Spinal cord (tissue), 10 donors: ENCODE measurements around the gene RBM44. TPM values are rescaled to one million over a fixed set of nuclear protein-coding genes. Genes with fewer than 3 reads are reported as not detected.
"Not testable (repeated sequence)": the region's sequence is repeated elsewhere in the genome, so short reads cannot be mapped to it uniquely, and the experiment has no call there.

Experiments used
- DNase-seq, 6 donors: peaks; one replicate each; pipeline versions ENCODE4 v3.0.0 to v3.0.0-alpha.2; 2013 to 2015; ENCODE audit warnings: low spot score in 6 of 6, low read depth in 4 of 6
- H3K27ac ChIP-seq: one replicate; pipeline ENCODE4 v1.5.1; 2013; ENCODE audit warnings: low read depth, low read length, control low read depth
- H3K27me3 ChIP-seq: one replicate; pipeline ENCODE4 v1.6.1; 2013; ENCODE audit warnings: low read length; ENCODE audit not compliant: control insufficient read depth, insufficient read depth
- H3K36me3 ChIP-seq: one replicate; pipeline ENCODE4 v1.6.1; 2013; ENCODE audit warnings: low read length; ENCODE audit not compliant: control insufficient read depth, insufficient read depth
- H3K4me1 ChIP-seq: one replicate; pipeline ENCODE4 v1.6.1; 2013; ENCODE audit warnings: low read length; ENCODE audit not compliant: control insufficient read depth, insufficient read depth
- H3K4me3 ChIP-seq: one replicate; pipeline ENCODE4 v1.5.1; 2013; ENCODE audit warnings: low read depth, low read length, control low read depth
- H3K9me3 ChIP-seq: one replicate; pipeline ENCODE4 v1.6.1; 2013; ENCODE audit warnings: low read length; ENCODE audit not compliant: control insufficient read depth, insufficient read depth
- WGBS: methylation state at CpG from one replicate; pipeline ENCODE4 v1.1.5; 2013; ENCODE audit warnings: missing lambda C conversion rate; ENCODE audit not compliant: insufficient coverage; 5-methylcytosine and 5-hydroxymethylcytosine counted together
- long read RNA-seq, 4 donors: transcript quantifications; one replicate each; lab custom pipeline, GENCODE V29; 2026
- polyA plus RNA-seq, 2 donors: library from polyadenylated mRNA; unstranded; fragments of 120-200 nt; gene quantifications; one replicate each; pipeline ENCODE4 v1.2.1, GENCODE V29; 2013; ENCODE audit not compliant: insufficient read length in 2 of 2
- total RNA-seq, 2 donors: library from RNA; depleted of rRNA in 1 of 2; stranded (reverse); fragments of 120-200 nt in 1 of 2; fragments of >200 nt in 1 of 2; gene quantifications; one replicate each; pipeline versions ENCODE4 v1.2.3 to v1.2.4, GENCODE V29; 2013 to 2014
- donor health status: healthy.

RBM44 gene
- total RNA-seq (1 to 10 TPM; 1.1 to 1.5 TPM), polyA plus RNA-seq (under 1 TPM; 0.59 to 0.65 TPM)
- long read RNA-seq, donor 1, result 0 reads
- long read RNA-seq, donor 2, result 0 reads
- long read RNA-seq, donor 3, result 0 reads
- long read RNA-seq, donor 4, result 0 reads

DNA sequence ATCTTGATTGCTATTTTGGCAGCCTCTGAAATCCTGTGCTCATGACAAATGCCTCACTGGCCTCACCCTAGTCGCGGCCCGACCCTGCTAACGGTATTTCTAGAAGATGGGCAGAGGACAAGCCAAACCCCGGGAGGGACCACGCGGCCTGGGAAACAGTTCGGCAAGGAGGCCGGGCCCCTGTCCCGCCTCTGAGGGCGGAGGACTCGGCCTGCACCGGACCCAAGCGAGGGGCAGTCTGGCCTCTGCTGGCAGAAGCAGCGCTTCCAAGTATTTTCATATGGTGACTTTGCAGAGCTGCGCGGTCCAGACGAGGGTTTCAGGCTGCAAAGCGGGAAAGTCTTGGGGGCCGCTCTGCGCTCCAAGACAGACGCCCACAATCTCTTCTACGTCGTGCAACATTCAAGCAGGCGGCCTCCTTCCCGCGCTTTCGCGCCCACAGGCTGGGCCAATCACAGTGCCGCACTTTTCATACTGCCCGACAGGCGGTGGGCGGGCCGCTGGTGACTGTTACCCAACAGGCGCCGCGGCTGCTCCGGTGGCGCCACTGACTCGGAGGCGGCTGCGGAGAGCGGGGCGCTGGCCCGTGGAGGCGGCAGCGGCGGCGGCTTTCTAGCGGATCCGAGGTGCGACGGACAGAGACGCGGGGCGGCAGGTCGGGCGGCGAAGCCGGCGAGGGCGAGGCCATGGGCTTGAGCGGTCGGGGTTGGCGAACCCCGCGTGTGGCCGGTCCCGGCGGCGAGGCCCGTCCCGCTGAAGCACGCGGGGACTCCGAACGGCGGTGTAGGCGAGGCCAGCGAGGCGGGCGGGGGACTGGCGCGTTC, at the start of gene RBM44:
Gene RBM44, plus strand, starts transcription at position 544 of the 824 bp plus-strand sequence. CDS start 14,831 bp downstream, outside the sequence.
- Histone ChIP-seq H3K36me3 (peaks cover 4% of the 10 kb centered on the region), H3K9me3 (no peaks in the 10 kb centered on the region), H3K4me1 (no peaks in the 10 kb centered on the region), H3K4me3 (no peak within 1 kb of the TSS), H3K27me3 (no peaks in the 10 kb centered on the region), H3K27ac (no peak within 1 kb of the TSS)
- WGBS, result 70% methylated on average over 84 of the region's 84 CpGs
- no peak for DNase-seq

- Histone ChIP-seq H3K4me1 (peaks cover 6% of the 10 kb centered on the region), H3K4me3 (no peak overlapping the region), H3K9me3 (no peaks in the 10 kb centered on the region), H3K27ac (no peak overlapping the region), H3K27me3 (no peaks in the 10 kb centered on the region), H3K36me3 (peaks cover 28% of the 10 kb centered on the region)
- 100% methylated on average over 8 of the region's 11 CpGs for WGBS
- DNase-seq, result no peak
These were observed 49.6 kb upstream of the RBM44 start for GRCh38 chr2:237749002-237749401.

DNA sequence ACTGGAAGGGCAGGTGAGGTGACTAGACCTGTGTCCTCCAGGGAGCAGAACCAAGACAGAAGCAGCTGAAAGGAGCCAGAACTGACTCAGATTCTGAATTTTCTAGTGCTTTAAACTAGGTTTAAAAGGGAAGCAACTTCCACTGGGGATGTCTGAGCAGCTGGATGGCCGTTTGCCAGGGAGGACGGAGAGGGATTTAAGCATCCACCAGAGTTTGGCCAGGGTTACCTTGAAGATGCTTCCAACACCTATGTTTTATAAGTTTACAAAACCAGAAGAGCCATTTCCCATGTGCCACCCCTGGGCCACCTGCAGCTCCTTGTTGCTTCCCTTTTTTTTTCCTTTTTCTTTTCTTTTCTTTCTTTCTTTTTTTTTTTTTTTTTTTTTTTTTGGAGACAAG, 48.6 kb upstream of the RBM44 start:
- Histone ChIP-seq H3K4me3 (no peak overlapping the region), H3K9me3 (no peaks in the 10 kb centered on the region), H3K36me3 (peaks cover 30% of the 10 kb centered on the region), H3K27ac (no peak overlapping the region), H3K27me3 (no peaks in the 10 kb centered on the region), H3K4me1 (peaks cover 2% of the 10 kb centered on the region)
- DNase-seq, result no peak
- 67% methylated on average over 2 of the region's 2 CpGs for WGBS

DNA sequence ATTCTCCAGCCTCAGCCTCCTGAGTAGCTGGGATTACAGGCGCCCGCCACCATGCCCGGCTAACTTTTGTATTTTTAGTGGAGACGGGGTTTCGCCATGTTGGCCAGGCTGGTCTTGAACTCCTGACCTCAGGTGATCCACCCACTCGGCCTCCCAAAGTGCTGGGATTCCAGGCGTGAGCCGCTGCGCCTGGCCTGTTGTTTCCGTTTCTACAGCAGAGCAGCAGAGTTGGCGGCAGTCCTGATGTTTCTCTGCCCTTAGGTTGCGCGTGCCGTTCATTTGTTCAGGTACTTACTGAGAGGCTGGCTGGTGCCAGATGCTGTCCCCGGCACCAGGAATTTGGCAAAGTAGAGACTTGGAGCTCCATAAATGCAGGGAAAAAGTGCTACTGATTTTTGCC, 48.1 kb upstream of the RBM44 start:
- not testable (repeated sequence) for H3K27me3 ChIP-seq, H3K27ac ChIP-seq, H3K4me3 ChIP-seq, H3K4me1 ChIP-seq, DNase-seq, H3K9me3 ChIP-seq
- H3K36me3 ChIP-seq, result peaks cover 34% of the 10 kb centered on the region
- WGBS, result 91% methylated on average over 13 of the region's 15 CpGs

GRCh38 chr2:237752761-237753165, 45.8 kb upstream of the RBM44 start:
- Histone ChIP-seq H3K9me3 (no peaks in the 10 kb centered on the region), H3K27ac (no peak overlapping the region), H3K27me3 (no peaks in the 10 kb centered on the region), H3K36me3 (peaks cover 36% of the 10 kb centered on the region), H3K4me3 (no peak overlapping the region), H3K4me1 (no peaks in the 10 kb centered on the region)
- WGBS, result 50% methylated on average over 2 of the region's 5 CpGs
- no peak for DNase-seq

- Histone ChIP-seq H3K4me3 (no peak overlapping the region), H3K4me1 (no peaks in the 10 kb centered on the region), H3K36me3 (peaks cover 34% of the 10 kb centered on the region), H3K27ac (no peak overlapping the region), H3K27me3 (no peaks in the 10 kb centered on the region), H3K9me3 (no peaks in the 10 kb centered on the region)
- DNase-seq, result no peak
- no CpG with 5 or more reads among the region's 3 CpGs for WGBS
These were observed 44.4 kb upstream of the RBM44 start for GRCh38 chr2:237754182-237754581.

GRCh38 chr2:237754626-237755248, 43.8 kb upstream of the RBM44 start:
- Histone ChIP-seq H3K4me3 (no peak overlapping the region), H3K27me3 (no peaks in the 10 kb centered on the region), H3K27ac (no peak overlapping the region), H3K36me3 (peaks cover 32% of the 10 kb centered on the region), H3K9me3 (no peaks in the 10 kb centered on the region), H3K4me1 (no peaks in the 10 kb centered on the region)
- no peak for DNase-seq
- 90% methylated on average over 11 of the region's 12 CpGs for WGBS

- Histone ChIP-seq H3K4me1 (no peaks in the 10 kb centered on the region), H3K4me3 (no peak overlapping the region), H3K27me3 (no peaks in the 10 kb centered on the region), H3K36me3 (peaks cover 33% of the 10 kb centered on the region), H3K27ac (no peak overlapping the region), H3K9me3 (no peaks in the 10 kb centered on the region)
- no peak for DNase-seq
- WGBS, result no CpG with 5 or more reads among the region's 10 CpGs
These were observed 41.0 kb upstream of the RBM44 start for GRCh38 chr2:237757616-237758015.

GRCh38 chr2:237758185-237758584, 40.4 kb upstream of the RBM44 start:
- no peak for DNase-seq
- Histone ChIP-seq H3K4me3 (no peak overlapping the region), H3K4me1 (no peaks in the 10 kb centered on the region), H3K9me3 (no peaks in the 10 kb centered on the region), H3K36me3 (peaks cover 30% of the 10 kb centered on the region), H3K27me3 (no peaks in the 10 kb centered on the region), H3K27ac (no peak overlapping the region)
- 100% methylated on average over 1 of the region's 10 CpGs for WGBS
